GM20000 (cell line): Measurements from ENCODE around the gene RGS6.
A peak's percentile ranks its signal among the peaks of the same experiment; 100 is the strongest.

Experiments used
- DNase-seq: peaks from one replicate; pipeline ENCODE4 v3.0.0; 2012; ENCODE audit warnings: low spot score
- CTCF ChIP-seq: IDR thresholded peaks from 2 replicates; pipeline ENCODE4 v1.5.1; 2012; ENCODE audit warnings: mild to moderate bottlenecking, control low read depth; ENCODE audit errors: extremely low read depth, missing control alignments

The RGS6 gene

GRCh38 chr14:72014486-72014885 lies 82.3 kb downstream of the RGS6 start:
- no peak for DNase-seq
- TF ChIP-seq CTCF: no peak

DNA sequence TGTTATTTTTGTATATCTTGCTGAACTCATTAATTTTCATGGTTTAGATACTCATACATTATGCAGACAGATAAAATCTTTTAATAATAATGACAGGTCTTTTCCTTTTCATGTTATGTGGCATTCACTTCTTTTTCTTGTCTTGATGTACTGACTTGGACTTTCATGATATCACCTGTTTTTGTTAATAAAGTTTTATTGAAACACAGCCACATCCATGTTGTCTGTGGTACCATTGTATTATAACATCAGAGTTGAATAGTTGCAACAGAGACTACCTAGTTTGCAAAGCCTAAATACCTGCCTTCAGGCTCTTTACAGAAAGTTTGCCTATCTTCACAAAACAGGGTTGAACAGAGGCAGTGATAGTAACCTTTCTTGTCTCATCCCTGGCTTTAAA lies 85.1 kb downstream of the RGS6 start:
- DNase-seq: no peak
- TF ChIP-seq CTCF: no peak

DNA sequence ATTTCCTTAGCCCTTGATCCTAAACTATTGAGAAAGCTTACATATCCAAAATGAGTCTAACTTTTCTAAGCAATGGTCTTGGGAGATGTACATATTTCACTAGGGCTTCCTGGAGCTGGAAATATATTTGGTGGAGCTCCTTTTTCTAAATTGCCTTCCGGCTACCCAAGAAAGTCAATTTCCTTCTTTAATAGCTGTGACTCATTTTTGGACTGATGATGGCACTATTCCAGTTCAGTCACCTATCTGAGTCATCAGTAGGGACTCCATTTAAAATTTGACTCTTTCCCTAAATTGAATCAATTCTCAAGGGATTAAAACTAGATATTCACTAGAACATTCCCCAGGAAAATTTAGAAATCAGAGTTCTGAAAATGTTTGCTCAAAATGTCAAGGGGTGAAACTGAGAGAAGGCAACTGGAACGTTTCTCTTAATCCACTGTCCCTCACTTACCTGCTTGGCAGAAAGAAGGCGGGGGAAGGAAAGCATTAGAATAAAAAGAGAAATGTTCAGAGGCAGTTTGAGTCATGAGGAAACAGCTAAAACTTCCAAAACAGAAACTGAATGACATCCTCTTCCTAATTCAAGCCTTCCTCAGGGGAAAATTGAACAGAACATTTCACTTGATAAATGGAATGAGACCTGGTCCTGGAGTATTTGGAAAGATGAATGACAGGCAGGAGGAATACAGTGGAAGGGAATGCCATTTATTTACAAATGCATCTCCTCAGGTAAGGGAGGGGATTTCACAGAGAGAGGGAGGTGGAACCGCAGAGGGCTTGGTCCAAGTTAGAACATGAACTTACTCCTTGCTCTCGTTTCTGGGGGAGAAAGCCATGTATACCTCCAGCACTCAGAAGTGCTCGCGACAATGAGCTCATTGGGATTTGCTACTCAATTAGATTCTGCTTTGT lies 91.2 kb downstream of the RGS6 start:
- DNase-seq: no peak
- TF ChIP-seq CTCF: no peak

- DNase-seq: peak; percentile 40
- peak; percentile 40 for TF ChIP-seq CTCF
These were observed 91.8 kb downstream of the RGS6 start for GRCh38 chr14:72024043-72024407.

DNA sequence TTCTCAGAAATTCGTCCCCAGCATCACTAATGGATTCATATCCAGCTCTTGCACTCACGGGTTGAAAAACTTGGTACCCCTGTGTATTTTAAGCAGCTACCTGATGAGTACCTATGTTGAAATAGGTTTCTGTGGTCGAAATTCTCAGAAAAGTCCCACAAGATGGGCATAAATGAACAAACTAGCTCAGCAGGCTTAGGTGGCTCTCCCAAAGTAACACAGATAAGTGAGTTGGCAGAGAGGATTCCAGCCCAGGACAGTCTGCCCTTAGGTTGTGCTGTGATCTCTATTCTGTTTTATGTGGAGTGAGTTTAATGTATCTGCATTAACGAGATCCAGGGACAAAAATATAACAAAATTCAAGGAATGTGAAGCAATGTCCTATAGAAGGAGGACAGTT lies 92.3 kb downstream of the RGS6 start:
- no peak for DNase-seq
- TF ChIP-seq CTCF: no peak

- DNase-seq: no peak
- no peak for TF ChIP-seq CTCF
These were observed 94.3 kb downstream of the RGS6 start for GRCh38 chr14:72026536-72026935.

DNA sequence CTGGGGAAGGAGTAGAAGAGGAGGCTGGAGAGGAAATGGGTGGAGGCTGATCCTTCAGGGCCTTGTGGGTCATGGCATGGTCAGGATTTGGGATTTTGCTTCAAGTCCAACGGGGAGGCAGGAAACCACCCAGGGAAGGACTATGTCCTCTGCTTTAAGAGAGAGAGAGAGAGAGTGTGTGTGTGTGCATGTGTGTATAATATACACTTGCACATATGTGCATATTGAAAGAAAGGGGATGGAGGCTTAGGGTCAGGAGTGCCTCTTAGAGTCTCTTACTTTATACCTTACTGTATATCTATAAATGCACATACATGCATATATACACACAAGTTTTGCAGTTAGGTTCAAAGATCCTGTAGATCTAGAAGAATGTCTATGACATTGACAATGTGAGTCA lies 94.8 kb downstream of the RGS6 start:
- TF ChIP-seq CTCF: no peak
- DNase-seq: no peak
